GM19328 (cell line): ENCODE data around the gene CACNA1E.

ENCODE experiments used
- ATAC-seq: cut with Tn5 transposase; IDR thresholded peaks from one replicate; pipeline ENCODE4 v1.9.1; 2021; ENCODE audit warnings: mild to moderate bottlenecking, moderate library complexity; ENCODE audit not compliant: unreplicated experiment

Gene CACNA1E

GRCh38 chr1:181626279-181626938 lies 143.1 kb downstream of the CACNA1E start:
- no peak for ATAC-seq

GRCh38 chr1:181630398-181630797 lies 147.1 kb downstream of the CACNA1E start:
- ATAC-seq, result no peak

- ATAC-seq, result no peak
These were observed 147.5 kb downstream of the CACNA1E start for GRCh38 chr1:181630838-181631237.

DNA sequence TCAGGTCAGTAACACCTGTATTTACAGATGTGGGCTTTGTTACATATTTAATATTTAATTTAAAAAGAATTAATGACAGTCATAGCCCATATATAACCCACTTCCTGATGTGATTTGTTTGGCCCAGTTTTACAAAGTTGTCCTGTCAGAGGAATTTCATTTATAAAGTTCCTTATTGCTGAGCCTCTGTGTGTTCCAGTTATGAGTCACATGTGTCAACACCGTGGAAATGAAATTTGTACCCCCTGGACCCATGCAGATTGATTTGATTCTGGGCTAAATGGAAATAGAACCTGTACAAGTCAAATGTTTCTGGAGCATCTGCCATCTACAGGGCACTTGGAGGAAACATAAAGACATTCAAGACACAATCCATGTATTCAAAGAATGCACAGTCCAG lies 149.2 kb downstream of the CACNA1E start:
- ATAC-seq, result no peak

- ATAC-seq, result no peak
These were observed 149.6 kb downstream of the CACNA1E start for GRCh38 chr1:181632960-181633359.

DNA sequence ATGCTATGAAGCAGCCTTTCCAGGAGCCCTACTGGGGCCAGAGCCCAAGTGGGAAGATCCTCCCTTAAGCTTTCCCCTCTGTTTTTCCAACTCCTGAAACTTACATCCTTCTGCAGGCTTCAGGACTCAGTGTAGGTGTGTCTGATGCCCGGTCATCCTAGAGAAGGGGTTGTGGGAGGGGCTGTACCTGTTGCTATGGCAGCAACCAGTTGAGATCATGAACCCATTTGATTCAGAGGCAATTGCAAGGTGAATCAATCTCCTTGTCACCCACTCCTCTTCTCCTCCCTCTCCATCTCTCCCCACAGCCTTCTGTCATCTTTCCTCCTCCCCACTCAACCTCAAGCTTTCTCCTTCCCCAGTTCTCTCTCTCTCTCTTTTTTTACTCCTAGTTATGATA lies 151.8 kb downstream of the CACNA1E start:
- no peak for ATAC-seq

DNA sequence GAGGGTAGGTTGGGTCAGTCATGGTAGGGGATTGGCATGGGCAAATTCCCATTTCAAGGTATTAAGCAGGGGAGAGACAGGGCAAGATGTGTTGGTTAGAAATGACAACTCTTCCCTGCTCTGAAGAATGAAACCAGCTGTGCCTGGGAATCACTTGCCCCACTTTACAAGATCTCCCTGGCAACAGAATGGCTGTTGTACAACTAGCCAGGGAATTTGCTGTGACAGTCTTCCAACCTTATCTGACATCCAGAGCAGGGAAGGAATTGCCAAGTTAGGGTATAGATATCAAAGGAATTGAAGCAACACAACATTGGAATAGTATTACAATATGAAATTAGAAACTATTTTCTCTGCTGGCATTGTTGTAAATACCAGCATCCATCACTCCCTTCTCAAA lies 154.7 kb downstream of the CACNA1E start:
- no peak for ATAC-seq

DNA sequence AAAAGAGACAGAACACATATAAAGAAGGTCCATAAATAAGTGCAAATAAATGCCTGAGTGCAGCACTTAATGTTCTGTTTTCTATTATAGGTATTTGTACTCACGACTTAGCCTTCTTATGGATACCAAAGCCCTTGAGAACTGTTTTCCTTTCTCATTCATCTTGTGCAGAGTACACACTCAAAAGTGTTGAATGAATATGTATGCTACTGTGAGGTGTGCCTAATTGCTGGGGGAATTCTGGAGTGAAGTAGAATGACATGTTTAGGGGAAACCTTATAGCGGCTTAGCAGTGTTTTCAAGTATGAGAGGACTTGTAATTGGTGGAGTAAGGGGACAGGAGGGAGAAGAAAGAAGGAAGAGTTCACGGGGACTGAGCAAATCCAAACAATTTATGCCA lies 157.6 kb downstream of the CACNA1E start:
- ATAC-seq, result no peak

DNA sequence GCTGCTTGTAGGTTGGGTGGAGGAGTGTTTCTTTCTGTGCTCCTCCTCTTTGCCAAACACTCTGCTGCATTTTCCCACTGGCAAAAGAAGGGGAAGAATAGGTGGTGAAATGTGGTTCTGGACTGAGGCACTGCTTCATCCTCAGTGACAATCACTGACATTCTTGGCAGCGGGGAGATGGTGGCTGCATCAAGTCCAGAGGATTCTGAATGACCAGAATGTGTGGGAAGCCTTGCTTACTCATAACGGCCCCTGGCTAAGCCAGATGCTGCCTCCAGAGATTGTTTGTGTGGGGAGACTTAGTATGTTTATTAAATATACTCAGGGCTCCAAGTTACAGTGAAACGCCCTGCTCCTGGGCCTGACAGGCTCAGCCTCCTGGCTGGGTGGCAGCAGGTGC lies 160.3 kb downstream of the CACNA1E start:
- ATAC-seq, result no peak

DNA sequence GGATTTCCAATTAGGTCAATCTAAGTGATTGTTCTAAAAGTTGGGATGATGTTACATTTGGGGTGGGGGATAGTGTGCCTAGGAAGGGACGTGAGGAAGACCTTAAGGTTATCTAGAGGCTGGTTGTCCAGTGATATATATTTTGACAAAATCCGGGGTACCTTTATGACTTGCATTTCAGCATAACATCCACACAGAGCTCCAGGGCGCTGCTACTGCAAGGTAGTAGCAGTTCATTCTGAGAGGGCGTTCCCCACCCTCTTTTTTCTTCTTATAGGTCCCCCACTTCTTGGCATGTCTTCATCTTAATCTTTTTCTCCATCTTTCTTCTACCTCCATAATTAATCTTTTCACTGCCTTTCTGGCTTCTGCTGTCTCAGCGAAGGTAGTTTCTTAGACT lies 161.9 kb downstream of the CACNA1E start:
- ATAC-seq, result no peak

DNA sequence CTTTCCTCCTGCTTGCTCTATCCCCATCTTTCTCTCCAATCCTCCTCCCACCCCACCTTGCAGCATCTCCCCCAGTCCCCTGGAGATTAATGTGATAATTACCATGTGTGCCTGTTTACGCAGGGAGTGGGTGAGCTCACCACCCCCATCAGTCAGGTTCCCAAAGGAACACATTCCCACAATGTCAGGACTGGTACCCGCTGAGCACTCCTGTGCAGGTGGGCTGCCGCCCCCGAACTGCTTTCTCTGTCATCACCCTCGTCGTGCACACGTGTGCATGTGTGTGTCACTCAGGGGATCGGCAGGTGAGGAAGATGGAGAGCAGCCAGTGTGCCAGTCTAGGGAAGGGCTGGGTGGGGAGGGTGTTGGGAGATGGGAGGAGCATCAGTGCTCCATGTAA lies 163.4 kb downstream of the CACNA1E start:
- ATAC-seq, result no peak

DNA sequence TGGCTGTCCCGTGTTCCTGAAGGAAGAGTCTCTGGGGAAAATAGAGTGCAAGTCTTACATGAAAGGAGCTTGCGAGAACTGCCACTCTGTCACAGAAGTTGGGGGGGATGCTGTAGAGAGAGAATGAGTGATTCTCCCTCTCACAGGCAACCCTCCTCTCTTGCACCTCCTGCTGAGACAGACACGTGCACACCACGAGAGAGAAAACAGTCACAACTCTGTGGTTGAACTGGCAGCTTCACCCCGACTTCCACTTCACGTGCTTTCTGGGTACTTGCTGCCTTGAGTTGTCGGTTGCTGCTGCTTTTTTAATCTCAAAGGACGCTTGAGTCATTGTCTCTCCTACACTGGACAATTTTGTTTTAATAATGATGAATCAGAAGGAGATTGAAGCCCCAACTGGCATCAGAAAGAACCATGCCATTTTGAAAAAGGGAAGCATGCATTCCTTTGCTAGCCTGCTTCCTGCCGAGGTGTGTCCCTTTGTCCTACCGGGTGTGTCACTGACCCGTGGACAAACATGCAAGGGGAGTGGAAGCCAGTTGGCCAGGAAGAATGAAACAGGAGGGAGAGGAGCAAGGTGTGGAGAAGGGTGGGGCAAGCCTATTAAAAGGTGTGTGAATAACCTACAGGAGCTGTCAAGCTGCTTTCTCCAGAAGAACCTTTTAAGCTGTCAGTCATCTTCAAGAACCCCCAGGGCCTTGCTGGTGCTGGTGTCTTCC lies 164.2 kb downstream of the CACNA1E start:
- ATAC-seq, result no peak

GRCh38 chr1:181651276-181651675 lies 168.0 kb downstream of the CACNA1E start:
- no peak for ATAC-seq

DNA sequence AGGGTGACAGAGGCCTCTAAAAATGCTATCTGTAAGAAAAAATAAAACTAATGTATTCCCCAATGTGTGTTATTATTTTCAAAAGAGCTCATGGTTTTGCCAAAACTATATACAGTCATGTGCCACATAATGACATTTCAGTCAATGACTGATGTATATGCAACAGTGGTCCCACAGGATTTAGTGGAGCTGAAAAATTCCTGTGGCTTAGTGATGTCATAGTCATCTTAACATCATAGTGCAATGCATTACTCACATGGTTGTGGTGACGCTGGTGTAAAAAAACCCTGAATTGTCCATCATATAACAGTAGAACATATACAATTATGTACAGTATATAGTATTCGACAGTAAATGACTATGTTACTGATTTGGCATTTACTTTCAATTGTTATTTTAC lies 172.4 kb downstream of the CACNA1E start:
- ATAC-seq, result no peak

- ATAC-seq, result no peak
These were observed 173.2 kb downstream of the CACNA1E start for GRCh38 chr1:181656491-181656890.

DNA sequence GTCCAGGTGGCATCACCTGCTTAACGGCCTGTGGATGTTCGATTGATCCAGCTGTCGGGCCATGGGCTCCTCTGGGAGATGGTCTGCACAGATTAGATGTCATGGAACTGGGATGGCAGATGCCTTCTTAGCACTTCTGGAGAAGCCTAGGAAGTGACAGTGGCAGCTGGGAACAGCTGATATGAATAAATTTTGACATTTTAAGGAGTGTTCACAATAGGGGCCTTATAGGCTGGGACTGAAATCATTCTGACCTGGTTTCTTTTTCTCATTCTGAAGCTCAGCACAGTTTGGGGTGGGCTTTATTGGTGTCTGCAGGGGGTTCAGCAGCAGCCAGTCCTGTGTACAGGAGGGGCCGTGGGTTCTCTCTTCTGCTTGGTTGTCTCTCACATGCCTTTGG lies 175.3 kb downstream of the CACNA1E start:
- no peak for ATAC-seq

DNA sequence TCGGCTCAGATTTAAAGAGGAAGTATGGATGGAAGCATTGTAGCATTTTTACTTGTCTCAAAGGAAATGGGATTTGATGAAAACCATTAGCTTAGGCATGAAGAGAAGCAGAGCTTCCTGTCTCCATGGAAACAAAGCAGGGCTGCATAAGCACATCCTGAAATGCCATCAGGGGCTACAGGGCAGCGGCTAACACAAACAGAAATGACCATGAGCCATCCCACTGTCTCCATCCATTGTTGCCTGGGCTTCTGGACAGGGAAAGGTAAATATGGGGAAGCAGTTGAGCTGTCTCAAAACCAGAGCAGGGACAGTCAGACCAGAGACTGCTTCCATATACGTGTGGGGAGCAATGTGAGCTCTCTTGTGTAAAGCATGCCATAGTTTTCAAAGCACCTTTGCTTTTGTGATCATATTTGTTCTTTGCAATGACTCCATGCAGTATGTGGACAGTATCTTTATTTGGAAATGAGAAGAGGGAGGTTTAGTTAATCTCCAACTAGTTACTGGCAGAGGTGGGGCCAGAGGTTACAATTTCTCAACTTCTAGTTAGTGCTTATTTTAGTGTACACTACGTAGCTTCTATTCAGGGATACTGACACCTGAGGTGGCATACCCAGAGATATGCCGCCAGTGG lies 176.1 kb downstream of the CACNA1E start:
- no peak for ATAC-seq

DNA sequence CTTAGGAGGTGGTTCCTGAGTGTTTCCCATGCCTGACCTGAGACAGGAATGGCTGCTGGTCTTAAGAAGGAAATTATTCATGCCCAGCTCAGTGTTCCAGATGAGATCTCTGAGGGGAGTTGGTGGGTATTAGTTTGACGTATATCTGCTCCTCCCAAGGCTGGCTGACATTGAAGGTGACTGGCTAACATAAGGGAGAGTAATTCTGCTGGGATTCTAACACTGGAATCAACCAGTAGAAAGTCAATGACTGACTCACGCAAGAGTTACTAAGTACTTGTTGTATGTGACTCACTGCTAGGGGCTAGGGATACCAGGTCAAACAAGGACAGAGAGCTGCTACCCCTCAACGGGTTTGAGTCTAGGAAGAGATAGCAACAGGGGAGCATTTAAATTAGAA lies 177.3 kb downstream of the CACNA1E start:
- ATAC-seq, result no peak

DNA sequence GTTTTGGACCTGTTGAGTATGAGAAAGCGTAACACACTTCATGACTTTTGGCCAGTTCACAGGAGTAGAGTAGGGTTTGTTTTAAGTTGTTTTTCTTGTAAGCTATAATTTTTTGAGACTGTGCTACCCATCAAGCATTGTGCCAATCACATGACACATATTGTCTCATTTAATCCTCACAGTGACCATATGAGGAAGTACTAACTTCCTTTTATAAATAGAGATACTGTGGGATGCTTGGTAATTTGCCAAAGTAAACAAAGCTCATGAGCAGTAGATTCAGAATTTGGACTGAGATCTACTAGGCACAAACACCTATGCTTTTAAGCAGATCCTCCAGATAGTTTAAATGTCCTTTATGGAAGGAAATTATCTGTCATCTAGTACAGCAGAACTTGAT lies 178.3 kb downstream of the CACNA1E start:
- no peak for ATAC-seq

DNA sequence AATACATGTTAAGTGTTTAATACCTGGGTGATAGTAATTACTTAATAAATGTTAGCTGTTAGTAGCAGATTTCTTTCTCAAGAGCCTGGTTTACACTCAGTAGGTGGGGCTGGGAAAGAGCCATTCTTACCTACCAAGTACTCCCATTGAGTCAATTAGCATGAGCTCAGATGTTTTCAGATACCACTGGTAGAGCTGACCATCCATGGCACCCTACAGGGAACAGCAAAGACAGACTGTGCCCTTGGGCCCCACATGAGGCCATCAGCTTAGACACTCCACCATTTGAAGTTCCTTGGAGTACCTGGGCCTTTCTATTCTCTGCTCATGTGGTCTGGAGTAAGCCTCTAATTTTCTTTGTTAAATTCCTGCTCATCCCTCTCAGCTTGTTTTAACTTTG lies 179.3 kb downstream of the CACNA1E start:
- ATAC-seq, result no peak

- ATAC-seq, result no peak
These were observed 181.2 kb downstream of the CACNA1E start for GRCh38 chr1:181664543-181664942.

DNA sequence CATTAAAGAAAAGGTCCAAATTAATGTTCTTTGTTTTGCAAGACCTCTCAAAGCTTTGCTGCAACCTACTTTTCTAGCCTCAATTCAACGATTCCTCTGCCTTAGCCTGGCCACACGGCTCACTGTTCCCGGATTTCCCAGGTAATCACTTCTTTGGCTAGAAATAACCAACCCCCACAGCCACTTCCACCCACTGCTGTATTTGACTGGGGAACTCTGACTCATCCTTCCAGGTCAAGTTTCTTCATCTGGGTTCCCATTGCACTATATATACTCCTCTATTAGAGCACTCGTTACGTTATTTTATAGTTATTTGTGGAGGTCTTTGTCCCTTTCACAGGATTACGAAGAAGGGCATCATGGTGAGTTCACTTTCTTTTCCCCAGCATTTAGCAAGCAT lies 185.9 kb downstream of the CACNA1E start:
- no peak for ATAC-seq
